Omental fat pad (tissue), 4 donors: Measurements from ENCODE around the gene ZNF593OS. TPM values are rescaled to one million over a fixed set of nuclear protein-coding genes. Genes with fewer than 3 reads are reported as not detected.

ENCODE experiments used
- ATAC-seq: fragments of 150-250 bp; one replicate; pipeline ENCODE4 v1.9.1; 2016; ENCODE audit warnings: mild to moderate bottlenecking, moderate library complexity; ENCODE audit not compliant: low FRiP score
- DNase-seq: peaks from one replicate; pipeline ENCODE4 v3.0.0-alpha.2; 2019; ENCODE audit warnings: low spot score
- total RNA-seq, 4 donors: library from RNA; depleted of rRNA; stranded (reverse); fragments of >200 nt; gene quantifications; one replicate each; pipeline ENCODE4 v1.1.0, GENCODE V29; 2016
- TF ChIP-seq, protein P1 (sequence below), 3 donors: fragments of 450-650 bp; IDR thresholded peaks; one replicate each; pipeline ENCODE4 v1.5.1; 2016 to 2017; ENCODE audit warnings: antibody characterized with exemption in 3 of 3, mild to moderate bottlenecking in 3 of 3, moderate library complexity in 2 of 3

The ZNF593OS gene
- total RNA-seq, 4 donors from 2014 or later: not detected

DNA sequence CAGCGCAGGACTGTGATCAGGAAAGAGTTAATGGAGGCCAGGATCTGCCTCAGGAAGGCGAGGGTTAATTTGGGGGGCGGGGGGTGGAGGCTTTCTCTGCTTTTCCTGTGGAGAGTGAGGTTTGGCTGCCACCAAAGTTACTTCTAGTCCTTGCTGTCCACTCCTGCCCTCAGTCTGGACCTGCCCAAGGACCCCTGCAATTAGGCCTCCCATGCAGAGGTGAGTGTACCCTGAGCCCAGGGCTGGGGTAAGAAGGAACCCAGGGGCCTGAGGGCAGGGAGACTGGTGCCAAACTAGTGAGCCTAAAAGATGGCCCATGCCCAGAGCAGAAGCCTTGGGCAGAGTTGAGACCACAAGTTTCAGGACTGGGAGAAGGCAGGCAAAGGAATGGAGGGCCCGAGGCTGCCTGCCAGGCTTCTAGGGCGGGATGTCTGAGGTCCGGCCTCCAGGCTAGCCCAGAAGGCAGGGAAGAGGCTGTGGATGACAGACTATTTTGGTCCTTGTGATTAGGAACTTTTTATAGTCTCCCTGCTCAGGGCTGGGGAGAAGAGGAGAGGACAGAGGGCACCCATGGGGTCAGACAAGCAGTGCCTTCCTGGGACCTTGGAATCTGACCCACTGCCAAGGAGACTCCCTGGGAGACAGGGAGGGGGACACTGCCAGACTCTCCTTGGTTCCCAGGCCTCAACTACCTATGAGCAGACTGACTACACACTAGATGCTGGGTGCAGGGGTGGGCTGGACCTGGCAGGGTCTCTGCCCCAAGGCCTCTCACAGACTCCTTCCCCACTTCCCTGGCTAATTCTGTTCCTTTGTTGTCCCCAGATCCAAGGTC is 12.5 kb downstream of the ZNF593OS start, which contains the start of gene FAM110D:
Gene FAM110D (plus strand): TSS at position 172 of the 835 bp plus-strand sequence. CDS start 2,213 bp downstream, outside the sequence.
- no peak for ATAC-seq
- TF ChIP-seq, protein P1, sequence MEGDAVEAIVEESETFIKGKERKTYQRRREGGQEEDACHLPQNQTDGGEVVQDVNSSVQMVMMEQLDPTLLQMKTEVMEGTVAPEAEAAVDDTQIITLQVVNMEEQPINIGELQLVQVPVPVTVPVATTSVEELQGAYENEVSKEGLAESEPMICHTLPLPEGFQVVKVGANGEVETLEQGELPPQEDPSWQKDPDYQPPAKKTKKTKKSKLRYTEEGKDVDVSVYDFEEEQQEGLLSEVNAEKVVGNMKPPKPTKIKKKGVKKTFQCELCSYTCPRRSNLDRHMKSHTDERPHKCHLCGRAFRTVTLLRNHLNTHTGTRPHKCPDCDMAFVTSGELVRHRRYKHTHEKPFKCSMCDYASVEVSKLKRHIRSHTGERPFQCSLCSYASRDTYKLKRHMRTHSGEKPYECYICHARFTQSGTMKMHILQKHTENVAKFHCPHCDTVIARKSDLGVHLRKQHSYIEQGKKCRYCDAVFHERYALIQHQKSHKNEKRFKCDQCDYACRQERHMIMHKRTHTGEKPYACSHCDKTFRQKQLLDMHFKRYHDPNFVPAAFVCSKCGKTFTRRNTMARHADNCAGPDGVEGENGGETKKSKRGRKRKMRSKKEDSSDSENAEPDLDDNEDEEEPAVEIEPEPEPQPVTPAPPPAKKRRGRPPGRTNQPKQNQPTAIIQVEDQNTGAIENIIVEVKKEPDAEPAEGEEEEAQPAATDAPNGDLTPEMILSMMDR (IDR thresholded peaks at IDR 0.05): no peak
- DNase-seq: no peak

DNA sequence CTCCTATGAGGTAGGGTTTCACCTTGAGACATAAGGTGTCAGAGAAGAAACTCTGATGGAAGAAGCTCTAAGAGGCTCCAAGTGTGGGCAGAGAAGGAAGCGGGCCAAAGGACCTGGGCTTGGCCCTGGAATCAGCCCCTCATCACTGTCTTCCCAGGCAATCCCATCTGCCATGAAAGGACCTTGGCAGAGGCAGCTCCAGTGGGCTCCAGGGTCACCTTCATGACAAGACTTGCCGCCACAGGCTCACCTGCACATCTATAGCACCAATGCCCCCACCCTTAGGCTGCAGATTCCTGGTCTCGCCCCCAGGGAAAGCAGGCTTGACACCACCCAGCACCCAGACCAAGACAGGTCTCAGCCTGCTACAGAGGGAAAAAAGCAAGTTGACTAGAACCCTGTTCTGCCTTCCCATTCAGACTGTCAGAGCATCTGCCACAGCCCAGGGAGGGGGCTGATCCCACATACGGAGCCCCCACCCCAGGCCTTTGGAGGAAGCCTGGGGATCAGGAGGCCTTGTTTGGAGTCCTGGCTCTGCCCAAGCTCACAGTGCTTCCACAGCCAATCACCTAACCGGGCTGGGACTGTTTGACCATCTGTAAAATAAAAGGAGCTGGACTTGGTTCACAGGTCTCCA is 13.2 kb downstream of the ZNF593OS start:
- ATAC-seq (no peak), DNase-seq (no peak)
- TF ChIP-seq, protein P1 (IDR thresholded peaks at IDR 0.05): no peak

DNA sequence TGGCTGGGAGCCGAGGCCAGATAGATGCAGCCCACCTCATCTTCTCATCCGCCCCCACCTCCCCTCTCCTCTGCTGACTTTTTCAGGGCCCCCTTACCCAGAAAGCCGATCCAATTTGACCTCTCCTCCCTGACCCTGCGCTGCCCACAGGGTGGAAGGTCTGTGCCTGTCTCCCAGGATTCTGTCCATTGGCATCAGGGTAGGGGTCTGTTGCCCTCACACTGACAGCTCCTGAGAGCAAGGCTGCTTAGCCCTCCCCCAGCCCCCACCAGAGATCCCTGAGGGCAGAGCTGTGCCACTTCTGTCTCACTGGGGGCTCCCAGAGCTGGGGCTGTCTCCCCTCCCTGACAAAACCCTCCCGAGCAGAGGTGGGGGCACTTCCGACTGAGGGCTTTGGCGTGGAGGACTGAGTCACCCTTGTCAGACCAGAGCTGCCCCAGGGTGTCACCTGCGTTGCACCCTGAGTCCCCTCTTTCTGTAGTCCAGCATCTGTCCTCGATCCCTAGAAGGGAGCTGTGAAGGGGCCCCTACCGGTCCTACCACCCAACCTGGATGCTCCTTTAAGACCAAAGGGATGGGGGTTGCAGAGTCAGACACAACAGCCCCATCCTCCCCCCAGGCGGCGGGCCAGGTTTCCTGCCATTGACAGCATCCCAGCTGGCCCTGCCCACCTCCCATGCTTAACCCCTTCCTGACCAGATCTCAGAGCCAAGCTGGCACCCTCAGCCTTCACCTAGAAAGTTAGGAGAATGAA is 15.2 kb downstream of the ZNF593OS start:
- DNase-seq: no peak
- TF ChIP-seq, protein P1 (IDR thresholded peaks at IDR 0.05): no peak
- ATAC-seq: no peak

DNA sequence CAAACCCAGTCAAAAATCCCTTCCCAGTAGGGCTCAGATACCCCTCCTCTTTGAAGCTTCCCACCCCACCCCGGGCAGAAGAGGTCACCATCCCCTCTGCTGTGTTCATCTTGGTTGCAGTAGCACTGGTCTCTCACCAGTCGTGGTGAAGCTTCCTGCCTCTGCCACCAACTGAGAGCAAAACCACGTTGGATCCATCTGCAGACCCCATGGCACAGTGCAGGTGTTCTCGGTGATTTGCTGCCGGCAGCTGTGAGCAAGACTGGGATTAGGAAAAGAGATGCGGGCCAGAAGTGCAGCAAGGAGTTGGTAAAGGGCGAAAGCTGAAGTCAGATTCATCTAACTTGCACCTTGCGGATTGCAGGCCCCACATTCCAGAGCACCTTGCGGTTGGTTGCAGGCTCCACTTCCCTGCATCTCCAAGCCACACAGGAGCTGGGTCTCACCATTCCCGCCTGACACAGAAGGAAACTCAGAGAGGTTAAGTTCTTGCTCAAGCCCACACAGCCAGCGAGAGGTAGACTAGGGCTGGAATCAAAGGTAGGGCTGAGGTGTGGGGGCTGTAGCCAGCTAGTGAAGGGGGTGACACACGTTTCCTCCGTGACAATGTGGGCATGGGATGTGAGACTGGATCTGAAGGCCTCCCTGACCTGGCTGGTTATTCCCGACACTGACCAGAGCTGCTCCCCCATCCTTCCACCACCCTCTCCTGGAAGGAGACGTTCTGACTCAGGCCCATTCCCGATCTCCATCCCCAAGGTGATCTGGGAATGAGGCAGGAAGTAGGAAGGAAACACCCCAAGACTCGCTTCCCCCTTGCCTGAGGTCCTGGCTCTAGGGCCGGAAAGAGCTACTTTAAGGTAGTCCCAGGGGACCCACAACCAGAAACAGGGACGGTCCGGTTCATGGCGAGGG is 16.0 kb downstream of the ZNF593OS start:
- ATAC-seq (peak; percentile 45), DNase-seq (no peak)
- TF ChIP-seq, protein P1 (IDR thresholded peaks at IDR 0.05): no peak

DNA sequence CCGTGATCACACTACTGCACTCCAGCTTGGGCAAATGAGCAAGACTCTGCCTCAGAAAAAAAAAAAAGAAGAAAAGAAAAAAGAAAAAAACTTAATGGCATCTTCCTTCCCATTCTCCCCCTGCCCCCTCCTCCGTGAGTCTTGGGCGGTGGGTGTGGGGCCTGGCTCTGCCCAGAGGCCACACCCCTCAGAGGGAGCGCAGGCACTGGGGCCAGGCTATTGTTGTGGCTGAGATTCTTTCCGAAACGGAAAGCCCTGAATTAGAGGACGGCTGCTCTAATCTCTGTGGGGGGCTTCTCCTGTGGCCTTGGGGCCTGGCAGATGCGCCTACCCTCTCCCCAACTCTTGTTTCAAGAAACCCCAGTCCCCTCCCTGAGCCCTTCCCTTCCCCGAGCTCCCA is 16.9 kb downstream of the ZNF593OS start:
- ATAC-seq: no peak
- no peak for DNase-seq
- TF ChIP-seq, protein P1 (IDR thresholded peaks at IDR 0.05): no peak

DNA sequence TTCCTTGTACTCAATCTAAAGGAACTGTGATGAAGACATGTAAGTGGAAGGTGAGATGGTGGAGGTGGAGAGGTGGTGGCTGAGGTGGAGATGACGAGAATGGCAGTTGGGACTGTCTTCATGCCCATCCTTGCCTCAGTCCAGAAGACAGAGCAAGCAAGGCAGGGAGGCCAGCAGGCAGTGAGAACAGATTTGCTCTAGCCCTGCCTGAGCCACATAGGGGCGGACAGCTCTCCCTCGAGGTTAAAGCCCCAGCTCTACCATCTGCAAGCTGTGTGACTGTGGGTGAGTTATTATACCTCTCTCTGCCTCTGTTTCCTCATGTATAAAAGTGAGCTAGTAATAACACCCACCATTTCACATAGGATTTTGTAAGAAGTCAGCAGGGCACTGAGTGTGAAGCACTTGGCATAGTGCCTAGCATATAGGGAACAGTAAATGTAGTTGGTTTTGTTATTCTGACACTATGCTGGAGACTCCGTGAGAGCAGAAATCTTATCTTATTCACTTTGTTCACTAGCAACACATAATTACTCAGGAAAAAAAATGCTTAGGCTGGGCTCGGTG is 17.6 kb downstream of the ZNF593OS start:
- ATAC-seq: no peak
- DNase-seq: no peak
- TF ChIP-seq, protein P1 (IDR thresholded peaks at IDR 0.05): no peak
